Measurements from ENCODE around the gene TGFBR1.

Gene TGFBR1

DNA sequence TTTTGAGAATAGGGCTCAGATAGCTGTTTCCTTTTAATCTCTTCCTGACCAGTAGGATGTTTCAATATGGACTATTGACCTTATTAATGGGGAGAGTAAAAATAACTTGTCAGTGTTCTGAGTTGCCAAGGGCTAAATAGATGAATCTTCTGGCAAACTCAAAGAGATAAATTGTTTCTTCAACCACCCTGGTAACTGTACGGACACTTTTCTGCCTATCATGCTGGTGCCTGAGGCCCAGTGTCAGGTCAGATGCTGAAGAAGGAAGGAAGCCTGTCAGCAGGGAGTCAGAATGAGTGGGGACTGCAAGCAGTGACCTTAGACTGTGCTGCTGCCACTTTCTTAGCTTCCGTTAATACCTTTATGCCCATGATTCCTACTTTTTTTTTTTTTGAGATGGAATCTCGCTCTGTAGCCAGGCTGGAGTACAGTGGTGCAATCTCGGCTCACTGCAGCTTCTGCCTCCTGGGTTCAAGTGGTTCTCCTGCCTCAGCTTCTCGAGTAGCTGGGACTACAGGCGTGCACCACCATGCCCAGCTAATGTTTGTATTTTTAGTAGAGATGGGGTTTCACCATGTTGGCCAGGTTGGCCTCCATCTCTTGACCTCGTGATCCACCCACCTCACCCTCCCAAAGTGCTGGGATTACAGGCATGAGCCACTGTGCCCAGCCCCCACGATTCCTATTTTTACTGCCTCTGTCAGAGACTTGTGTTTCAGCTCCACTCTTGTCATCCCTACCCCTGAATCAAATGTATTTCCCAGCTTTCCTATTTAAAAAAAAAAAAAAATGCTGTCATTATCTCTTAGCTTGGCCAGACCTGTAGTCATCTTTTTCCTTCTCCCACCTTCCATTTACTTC lies 33.7 kb downstream of the TGFBR1 start:
- DNase-seq, result no peak

- no peak for DNase-seq
These were observed 35.0 kb downstream of the TGFBR1 start for GRCh38 chr9:99139868-99140267.

DNA sequence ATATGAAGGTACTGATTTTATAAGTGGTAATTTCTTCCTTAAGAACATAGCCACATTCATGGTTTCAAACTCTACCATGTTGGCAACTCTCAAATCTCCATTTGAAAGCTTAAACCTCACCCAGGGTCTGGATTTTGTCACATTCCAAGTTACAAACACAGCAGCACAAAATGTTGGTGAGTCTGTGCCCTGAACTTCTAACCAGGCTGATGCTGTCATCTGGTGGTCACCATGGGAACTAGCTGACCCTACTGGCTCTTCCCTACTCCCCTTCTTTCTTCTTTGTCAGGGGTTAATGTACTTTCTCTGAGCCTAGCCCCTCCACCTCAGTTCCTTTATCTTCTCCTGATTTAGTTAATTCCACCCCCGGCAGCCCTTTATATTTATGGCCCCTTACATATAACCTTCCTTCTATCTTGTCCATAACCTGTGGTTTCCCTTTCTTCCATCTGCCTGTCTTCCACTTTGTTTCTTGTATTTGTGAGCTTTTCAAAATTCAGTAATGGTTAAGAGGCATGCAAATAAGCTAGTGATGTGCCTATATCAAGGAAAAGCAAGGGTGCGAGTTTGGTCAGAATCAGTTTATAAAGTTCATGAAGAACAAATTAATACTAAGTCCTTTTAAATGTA lies 35.9 kb downstream of the TGFBR1 start:
- DNase-seq, result peak; percentile 36

- no peak for DNase-seq
These were observed 36.9 kb downstream of the TGFBR1 start for GRCh38 chr9:99141849-99142248.

DNA sequence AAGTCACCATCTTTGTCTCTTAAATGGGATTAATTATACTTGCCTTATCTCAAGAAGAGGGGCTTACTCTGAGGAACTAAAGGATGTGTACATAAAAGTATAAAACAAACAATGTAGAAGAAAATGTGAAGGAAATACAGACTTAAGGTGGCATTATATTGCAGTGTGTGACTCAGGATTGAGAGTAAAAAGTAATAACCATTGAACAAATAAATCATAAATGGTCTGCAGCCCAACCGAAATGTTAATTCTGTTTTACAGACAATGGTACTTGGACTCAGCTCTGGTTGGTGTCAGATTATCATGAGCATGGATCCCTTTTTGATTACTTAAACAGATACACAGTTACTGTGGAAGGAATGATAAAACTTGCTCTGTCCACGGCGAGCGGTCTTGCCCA lies 37.4 kb downstream of the TGFBR1 start:
- DNase-seq, result no peak

DNA sequence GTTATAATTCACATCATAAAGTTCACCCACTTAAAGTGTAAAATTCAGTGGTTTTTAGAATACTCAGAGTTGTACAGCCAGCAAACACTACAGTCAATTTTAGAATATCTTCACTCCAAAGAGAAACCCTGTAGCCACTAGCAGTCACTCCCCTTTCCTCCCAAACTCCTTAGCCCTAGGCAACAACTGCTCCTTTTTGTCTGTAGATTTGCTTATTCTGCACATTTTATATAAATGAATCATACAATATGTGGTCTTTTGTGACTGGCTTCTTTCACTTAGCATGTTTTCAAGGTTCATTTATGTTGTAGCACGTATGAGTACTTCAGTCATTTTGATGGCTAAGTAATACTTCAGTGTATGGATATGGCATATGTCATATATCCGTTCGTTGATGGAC lies 38.7 kb downstream of the TGFBR1 start:
- DNase-seq, result no peak

- DNase-seq, result no peak
These were observed 40.1 kb downstream of the TGFBR1 start for GRCh38 chr9:99144966-99145365.

DNA sequence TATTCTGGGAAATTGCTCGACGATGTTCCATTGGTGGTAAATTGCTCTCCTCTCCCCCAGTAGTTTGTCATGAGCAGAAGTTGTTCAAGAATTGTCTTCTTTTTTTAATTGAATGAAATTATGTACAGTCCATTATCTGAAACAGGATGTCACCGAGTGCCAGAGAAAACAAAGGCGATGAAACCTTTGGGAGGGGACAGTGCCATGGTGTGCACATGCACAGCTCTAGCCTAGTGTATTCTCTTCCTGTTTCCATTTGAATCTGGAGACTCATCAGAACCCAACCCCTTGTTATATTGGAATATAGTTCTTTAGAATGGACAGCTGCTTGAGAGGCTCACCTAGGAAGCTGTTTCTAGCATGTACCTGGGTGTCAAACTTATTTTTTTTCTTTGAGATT lies 41.7 kb downstream of the TGFBR1 start:
- no peak for DNase-seq

DNA sequence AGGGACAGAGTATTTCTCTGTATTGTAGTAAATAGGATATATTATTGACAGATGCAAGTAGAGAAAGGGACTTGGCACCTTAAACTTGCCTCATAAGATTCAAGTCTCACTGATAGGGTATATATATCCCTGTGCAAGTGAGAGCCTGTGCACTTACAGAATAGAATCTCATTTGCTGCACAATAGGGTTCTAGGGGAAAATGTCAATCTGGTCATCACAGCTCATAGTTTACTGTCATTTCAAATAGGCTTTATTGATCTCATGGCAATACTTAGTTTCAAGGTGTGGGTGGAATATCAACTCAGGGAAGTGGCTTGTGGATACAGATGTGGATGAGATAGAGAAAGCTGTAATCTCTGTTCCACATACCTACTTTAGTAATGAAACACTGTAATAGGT lies 42.3 kb downstream of the TGFBR1 start:
- DNase-seq, result no peak

GRCh38 chr9:99150451-99151171 lies 45.7 kb downstream of the TGFBR1 start:
- no peak for DNase-seq

GRCh38 chr9:99154356-99154755 lies 49.4 kb downstream of the TGFBR1 start:
- no peak for DNase-seq

DNA sequence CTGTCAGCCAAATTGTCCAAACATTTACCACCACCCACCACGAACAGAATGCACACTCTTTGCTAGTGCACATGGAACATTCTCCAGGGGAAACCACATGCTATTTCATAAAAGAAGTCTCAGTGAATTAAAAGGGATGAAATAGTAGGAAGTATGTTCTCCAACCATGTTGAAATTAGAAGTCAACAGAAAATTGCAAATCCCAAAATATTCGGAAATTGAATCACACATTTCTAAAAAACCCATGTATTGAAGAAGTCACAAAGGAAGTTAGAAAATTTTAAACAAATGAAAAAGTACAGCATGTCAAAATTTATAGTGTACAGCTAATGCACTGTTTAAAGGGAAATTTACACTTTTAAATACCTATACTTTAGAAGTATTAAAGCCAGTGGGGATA lies 50.8 kb downstream of the TGFBR1 start:
- DNase-seq, result no peak

DNA sequence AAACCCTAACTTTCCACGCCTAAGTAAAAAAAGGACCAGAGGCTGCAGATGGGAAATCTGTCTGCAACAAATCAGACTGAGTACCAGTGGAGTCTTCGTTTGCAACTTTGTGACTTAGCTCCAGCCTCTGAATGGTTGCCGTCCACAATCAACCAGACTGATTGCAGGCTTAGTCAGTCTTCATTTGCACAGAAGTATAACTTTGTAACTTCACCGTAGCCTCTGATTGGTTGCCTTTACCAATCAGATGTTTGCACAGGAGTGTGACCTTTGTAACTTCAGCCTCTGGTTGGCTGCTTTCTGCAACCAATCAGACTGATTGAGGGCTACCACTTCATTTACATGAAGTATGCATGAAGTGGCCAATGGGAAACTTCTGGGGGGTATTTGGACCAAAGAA lies 53.7 kb downstream of the TGFBR1 start:
- no peak for DNase-seq

GRCh38 chr9:99160173-99160572 lies 55.3 kb downstream of the TGFBR1 start:
- no peak for DNase-seq

DNA sequence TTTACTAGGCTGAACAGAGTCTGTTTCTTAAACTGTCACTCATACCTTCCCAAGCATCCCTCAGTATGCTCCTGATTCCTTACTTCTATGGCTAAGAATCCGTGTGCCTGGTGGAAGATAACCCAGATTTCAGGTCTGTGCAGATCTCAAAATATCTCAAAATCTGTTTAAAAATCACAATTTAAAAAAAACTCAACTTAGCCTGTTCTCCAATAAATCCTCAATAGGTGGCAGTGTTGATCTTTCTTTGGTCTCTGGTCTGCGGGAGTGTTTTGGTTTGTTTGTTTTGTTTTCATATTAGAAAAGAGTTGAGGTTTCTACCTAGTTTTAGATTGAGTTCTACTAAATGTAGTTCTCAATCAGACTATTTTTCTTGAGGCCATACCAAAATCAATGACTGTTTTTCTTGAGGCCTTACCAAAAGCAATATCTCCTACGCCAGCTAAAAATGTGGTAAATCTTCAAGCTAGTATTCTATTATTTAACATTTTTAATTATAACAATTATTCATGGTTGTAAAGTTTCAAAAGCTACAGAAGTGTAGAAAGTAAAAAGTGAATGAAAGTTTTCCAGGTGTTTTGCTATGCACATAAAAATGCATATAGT lies 57.9 kb downstream of the TGFBR1 start:
- DNase-seq, result no peak

GRCh38 chr9:99166149-99166548 lies 61.2 kb downstream of the TGFBR1 start:
- DNase-seq, result no peak

GRCh38 chr9:99167119-99167518 lies 62.2 kb downstream of the TGFBR1 start:
- DNase-seq, result no peak

- no peak for DNase-seq
These were observed 62.8 kb downstream of the TGFBR1 start for GRCh38 chr9:99167694-99168093.

- no peak for DNase-seq
These were observed 64.2 kb downstream of the TGFBR1 start for GRCh38 chr9:99169086-99169485.

DNA sequence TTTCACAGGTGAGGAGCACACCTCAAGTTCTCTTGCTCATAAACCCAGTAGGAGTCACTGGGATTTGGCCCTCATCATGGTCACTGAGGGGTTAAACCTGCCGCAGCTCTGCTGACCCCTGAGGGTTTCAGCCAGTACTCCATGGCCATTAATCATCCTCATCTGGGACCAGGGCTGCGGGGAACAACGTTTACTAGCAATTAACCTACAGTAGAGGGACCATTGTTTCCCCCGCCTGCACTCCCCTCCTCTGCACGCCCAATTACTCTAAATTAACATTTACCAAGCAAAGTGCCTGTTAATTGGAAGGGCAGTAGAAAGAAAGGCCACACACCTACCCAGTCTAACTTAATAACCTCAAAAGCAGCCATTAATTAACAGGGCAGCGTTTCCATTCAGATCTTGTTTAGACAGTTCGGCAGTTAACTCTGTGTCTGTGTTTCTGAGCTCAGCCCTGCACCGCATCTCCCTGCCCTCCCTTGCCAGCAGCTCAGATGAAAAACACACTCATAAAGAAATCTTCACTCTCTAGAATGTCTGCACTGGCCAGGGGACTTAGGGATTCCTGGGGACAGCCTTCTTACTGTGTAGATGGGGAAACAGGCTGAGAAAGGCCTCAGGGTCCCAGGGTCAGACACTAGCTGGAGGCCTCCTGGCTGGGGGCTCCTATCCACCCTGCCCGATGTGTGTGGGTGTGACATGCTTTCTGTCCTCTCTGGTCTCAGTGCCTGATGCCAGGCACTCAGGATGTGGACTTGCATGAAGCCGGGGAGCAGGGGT lies 65.3 kb downstream of the TGFBR1 start:
- no peak for DNase-seq

- no peak for DNase-seq
These were observed 66.6 kb downstream of the TGFBR1 start for GRCh38 chr9:99171225-99172123.
